OCI-LY3 (cell line): ENCODE measurements around the gene WFDC5.

ENCODE experiments used
- EZH2phosphoT487 ChIP-seq: fragments of 200-600 bp; shearing (Covaris generic); IDR thresholded peaks from 2 replicates; pipeline ENCODE4 v1.6.1; 2018; ENCODE audit warnings: antibody characterized with exemption, mixed run types, low read depth
- TF ChIP-seq, protein P1 (sequence below): fragments of 200-600, 300-600 bp; sonication (generic); IDR thresholded peaks from 2 replicates; pipeline ENCODE4 v1.5.1; 2014; ENCODE audit warnings: antibody characterized with exemption, low read length, low read depth

DNA sequence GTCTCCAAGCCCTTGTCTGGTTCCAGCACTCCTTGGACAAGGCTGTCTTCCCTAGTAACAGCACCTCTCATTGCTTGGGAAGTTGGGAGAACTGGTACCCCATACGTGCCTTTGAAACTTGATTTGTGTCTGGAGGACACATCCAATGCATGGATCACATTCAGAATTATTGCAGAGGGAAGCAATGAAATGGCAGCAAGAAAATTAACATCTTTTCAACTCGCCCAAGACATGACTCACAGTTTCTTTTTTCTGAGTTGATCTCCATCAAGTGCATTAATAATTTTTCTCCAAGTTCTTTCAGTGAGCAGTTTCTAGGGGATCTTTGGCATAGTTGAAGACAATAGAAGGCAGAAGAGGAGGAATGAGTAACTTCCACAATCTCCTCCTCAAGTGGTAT is 37.4 kb upstream of the WFDC5 start:
- TF ChIP-seq, protein P1, sequence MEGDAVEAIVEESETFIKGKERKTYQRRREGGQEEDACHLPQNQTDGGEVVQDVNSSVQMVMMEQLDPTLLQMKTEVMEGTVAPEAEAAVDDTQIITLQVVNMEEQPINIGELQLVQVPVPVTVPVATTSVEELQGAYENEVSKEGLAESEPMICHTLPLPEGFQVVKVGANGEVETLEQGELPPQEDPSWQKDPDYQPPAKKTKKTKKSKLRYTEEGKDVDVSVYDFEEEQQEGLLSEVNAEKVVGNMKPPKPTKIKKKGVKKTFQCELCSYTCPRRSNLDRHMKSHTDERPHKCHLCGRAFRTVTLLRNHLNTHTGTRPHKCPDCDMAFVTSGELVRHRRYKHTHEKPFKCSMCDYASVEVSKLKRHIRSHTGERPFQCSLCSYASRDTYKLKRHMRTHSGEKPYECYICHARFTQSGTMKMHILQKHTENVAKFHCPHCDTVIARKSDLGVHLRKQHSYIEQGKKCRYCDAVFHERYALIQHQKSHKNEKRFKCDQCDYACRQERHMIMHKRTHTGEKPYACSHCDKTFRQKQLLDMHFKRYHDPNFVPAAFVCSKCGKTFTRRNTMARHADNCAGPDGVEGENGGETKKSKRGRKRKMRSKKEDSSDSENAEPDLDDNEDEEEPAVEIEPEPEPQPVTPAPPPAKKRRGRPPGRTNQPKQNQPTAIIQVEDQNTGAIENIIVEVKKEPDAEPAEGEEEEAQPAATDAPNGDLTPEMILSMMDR, result no peak
- TF ChIP-seq EZH2phosphoT487, result no peak
